Measurements from ENCODE around the gene ZNF442.
"Not testable (repeated sequence)": the region's sequence is repeated elsewhere in the genome, so short reads cannot be mapped to it uniquely, and the experiment has no call there.

ZNF442 gene

GRCh38 chr19:12330340-12330739 lies 35.1 kb downstream of the ZNF442 start:
- no peak for DNase-seq (ENCODE audit: low spot score)

GRCh38 chr19:12325690-12326089 lies 39.8 kb downstream of the ZNF442 start:
- DNase-seq (ENCODE audit: low spot score) = no peak

- DNase-seq (ENCODE audit: low spot score) = no peak
These were observed 46.6 kb downstream of the ZNF442 start for GRCh38 chr19:12318782-12319413.

- DNase-seq (ENCODE audit: low spot score) = no peak
These were observed 50.9 kb downstream of the ZNF442 start for GRCh38 chr19:12314553-12314952.

GRCh38 chr19:12308891-12309290 lies 56.6 kb downstream of the ZNF442 start:
- DNase-seq (ENCODE audit: low spot score) = not testable (repeated sequence)
